OCI-LY7 (cell line): ENCODE measurements around the gene PIEZO1. TPM values are rescaled to one million over a fixed set of nuclear protein-coding genes. Genes with fewer than 3 reads are reported as not detected.

Experiments
- BruUV-seq: library from RNA; stranded (reverse); fragments of 400-500 nt; replicated peaks from 2 replicates; lab custom pipeline; 2021; lab: Mats Ljungman, UMichigan
- CTCF ChIA-PET: fragments of 300-600 bp; sonication (Branson Sonifier 250); formaldehyde crosslinking; loops from one replicate; lab custom pipeline; 2022; ENCODE audit warnings: antibody characterized with exemption; ENCODE audit not compliant: unreplicated experiment; lab: Charles Lee
- POLR2A ChIA-PET: fragments of 300-600 bp; sonication (Branson Sonifier 250); formaldehyde crosslinking; loops from one replicate; lab custom pipeline; 2022; ENCODE audit warnings: antibody characterized with exemption; lab: Charles Lee
- DNase-seq: peaks from one replicate; pipeline ENCODE4 v3.0.0-alpha.2; 2015; ENCODE audit warnings: low spot score
- H2AFZ ChIP-seq: fragments of 200-600 bp; sonication (generic), shearing (Covaris generic); 2 replicates; pipeline ENCODE4 v1.6.1; 2014; ENCODE audit warnings: mild to moderate bottlenecking, antibody characterized with exemption, low read length, moderate library complexity
- H3K27ac ChIP-seq: fragments of 200-600 bp; sonication (generic); 2 replicates; pipeline ENCODE4 v1.5.1; 2014; ENCODE audit warnings: mixed run types, low read depth, mild to moderate bottlenecking, moderate library complexity, low read length, inconsistent platforms; ENCODE audit not compliant: poor library complexity, severe bottlenecking
- H3K36me3 ChIP-seq: fragments of 200-600 bp; sonication (generic); 2 replicates; pipeline ENCODE4 v1.6.1; 2014; ENCODE audit warnings: mild to moderate bottlenecking, antibody characterized with exemption, low read length, moderate library complexity, mixed read lengths; ENCODE audit not compliant: insufficient read depth
- H3K4me1 ChIP-seq: fragments of 200-600 bp; sonication (generic); 2 replicates; pipeline ENCODE4 v1.5.1; 2014; ENCODE audit warnings: mild to moderate bottlenecking, low read length; ENCODE audit not compliant: insufficient read depth, poor library complexity, severe bottlenecking
- H3K4me2 ChIP-seq: fragments of 200-600 bp; sonication (generic); 2 replicates; pipeline ENCODE4 v1.6.1; 2014; ENCODE audit warnings: mild to moderate bottlenecking, low read length
- H3K4me3 ChIP-seq: fragments of 200-600 bp; sonication (generic); 2 replicates; pipeline ENCODE4 v1.5.1; 2014; ENCODE audit warnings: mild to moderate bottlenecking, low read depth, low read length; ENCODE audit not compliant: poor library complexity, severe bottlenecking
- H3K79me2 ChIP-seq: fragments of 200-600 bp; sonication (generic); 2 replicates; pipeline ENCODE4 v1.6.1; 2016; ENCODE audit warnings: low read depth, mild to moderate bottlenecking, low read length, moderate library complexity, mixed read lengths; ENCODE audit not compliant: insufficient read depth
- H3K9me2 ChIP-seq: fragments of 200-600 bp; sonication (generic); 2 replicates; pipeline ENCODE4 v1.6.1; 2016; ENCODE audit warnings: mild to moderate bottlenecking, low read length, mixed read lengths; ENCODE audit not compliant: insufficient read depth
- H3K9me3 ChIP-seq: fragments of 200-600 bp; sonication (generic); 2 replicates; pipeline ENCODE4 v1.6.1; 2014; ENCODE audit warnings: mild to moderate bottlenecking, mixed run types, low read length, mixed read lengths
- H4K20me1 ChIP-seq: fragments of 200-600 bp; sonication (generic); 2 replicates; pipeline ENCODE4 v1.6.1; 2014; ENCODE audit warnings: mild to moderate bottlenecking, antibody characterized with exemption, low read length, moderate library complexity, mixed read lengths; ENCODE audit not compliant: insufficient read depth
- EZH2phosphoT487 ChIP-seq: fragments of 200-600 bp; sonication (generic); IDR thresholded peaks from 2 replicates; pipeline ENCODE4 v1.6.1; 2018; ENCODE audit warnings: low read depth, borderline replicate concordance, mild to moderate bottlenecking, mixed run types, antibody characterized with exemption, low read length, moderate library complexity, mixed read lengths
- intact Hi-C: fragments of 100-400 bp; cut with micrococcal nuclease; formaldehyde crosslinking; loops from one replicate; pipeline ENCODE4 v1.10.0; 2022; ENCODE audit not compliant: unreplicated experiment
- microRNA-seq: library from miRNA; unstranded; fragments of <30 nt; microRNA quantifications from one replicate; pipeline ENCODE4 v1.2.0, GENCODE V29; 2022; ENCODE audit warnings: borderline replicate concordance
- total RNA-seq, 2 experiments: library from RNA; depleted of rRNA in 1 of 2; stranded (reverse); fragments of >200 nt in 1 of 2; shearing (Covaris generic) in 1 of 2; gene quantifications; 2 replicates each; pipeline ENCODE4 v1.2.3, GENCODE V29; 2014 to 2022
- TF ChIP-seq, protein P1 (sequence below): fragments of 200-600 bp; sonication (generic); conservative IDR thresholded peaks from 2 replicates; pipeline ENCODE4 v1.5.1; 2014; ENCODE audit warnings: mild to moderate bottlenecking, antibody characterized with exemption, low read length, moderate library complexity, mixed read lengths

Gene PIEZO1
- total RNA-seq, 2 experiments from 2014 or later, result 144 to 154 TPM

DNA sequence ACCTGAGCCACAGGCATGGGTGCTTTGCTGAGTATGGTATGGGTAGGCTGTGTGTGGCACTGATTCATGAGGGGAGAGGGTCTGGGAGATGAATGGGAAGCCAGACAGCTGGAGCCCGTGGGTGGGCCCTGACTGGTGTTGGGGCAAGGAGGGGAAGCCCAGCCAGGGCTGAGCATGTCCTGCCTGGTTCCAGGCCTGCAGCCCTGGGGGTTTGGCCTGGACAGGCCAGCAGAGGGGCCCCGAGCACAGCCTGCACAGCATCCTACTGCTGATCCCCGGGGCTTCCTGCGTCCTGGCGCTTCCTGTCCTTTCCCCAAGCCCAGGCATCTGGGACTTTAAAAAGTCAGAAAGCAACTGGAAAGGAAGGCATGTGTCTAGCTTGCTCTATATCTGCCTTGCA, 117.6 kb downstream of the PIEZO1 start:
- H3K4me1 ChIP-seq, result peaks cover 22% of the 10 kb centered on the region
- no peaks in the 10 kb centered on the region for H4K20me1 ChIP-seq
- H3K9me2 ChIP-seq, result no peaks in the 10 kb centered on the region
- no TSS peak for BruUV-seq
- ChIA-PET POLR2A (no interaction called here), CTCF (no interaction called here)
- TF ChIP-seq EZH2phosphoT487, result no peak
- TF ChIP-seq, protein P1, sequence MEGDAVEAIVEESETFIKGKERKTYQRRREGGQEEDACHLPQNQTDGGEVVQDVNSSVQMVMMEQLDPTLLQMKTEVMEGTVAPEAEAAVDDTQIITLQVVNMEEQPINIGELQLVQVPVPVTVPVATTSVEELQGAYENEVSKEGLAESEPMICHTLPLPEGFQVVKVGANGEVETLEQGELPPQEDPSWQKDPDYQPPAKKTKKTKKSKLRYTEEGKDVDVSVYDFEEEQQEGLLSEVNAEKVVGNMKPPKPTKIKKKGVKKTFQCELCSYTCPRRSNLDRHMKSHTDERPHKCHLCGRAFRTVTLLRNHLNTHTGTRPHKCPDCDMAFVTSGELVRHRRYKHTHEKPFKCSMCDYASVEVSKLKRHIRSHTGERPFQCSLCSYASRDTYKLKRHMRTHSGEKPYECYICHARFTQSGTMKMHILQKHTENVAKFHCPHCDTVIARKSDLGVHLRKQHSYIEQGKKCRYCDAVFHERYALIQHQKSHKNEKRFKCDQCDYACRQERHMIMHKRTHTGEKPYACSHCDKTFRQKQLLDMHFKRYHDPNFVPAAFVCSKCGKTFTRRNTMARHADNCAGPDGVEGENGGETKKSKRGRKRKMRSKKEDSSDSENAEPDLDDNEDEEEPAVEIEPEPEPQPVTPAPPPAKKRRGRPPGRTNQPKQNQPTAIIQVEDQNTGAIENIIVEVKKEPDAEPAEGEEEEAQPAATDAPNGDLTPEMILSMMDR, result no peak
- no peak for DNase-seq
- no peak overlapping the region for H3K4me2 ChIP-seq
- no peak overlapping the region for H3K4me3 ChIP-seq
- H3K36me3 ChIP-seq, result peaks cover 18% of the 10 kb centered on the region
- H3K9me3 ChIP-seq, result no peaks in the 10 kb centered on the region
- intact Hi-C loops, result loop anchor here (10.0 kb wide), 1 partner anchor 213 kb away; the partner anchor contains the start of gene ZFPM1
- no peak overlapping the region for H3K27ac ChIP-seq
- H2AFZ ChIP-seq, result no peak overlapping the region
- peaks cover 10% of the 10 kb centered on the region; the same call in 1 of the 2 replicates for H3K79me2 ChIP-seq

DNA sequence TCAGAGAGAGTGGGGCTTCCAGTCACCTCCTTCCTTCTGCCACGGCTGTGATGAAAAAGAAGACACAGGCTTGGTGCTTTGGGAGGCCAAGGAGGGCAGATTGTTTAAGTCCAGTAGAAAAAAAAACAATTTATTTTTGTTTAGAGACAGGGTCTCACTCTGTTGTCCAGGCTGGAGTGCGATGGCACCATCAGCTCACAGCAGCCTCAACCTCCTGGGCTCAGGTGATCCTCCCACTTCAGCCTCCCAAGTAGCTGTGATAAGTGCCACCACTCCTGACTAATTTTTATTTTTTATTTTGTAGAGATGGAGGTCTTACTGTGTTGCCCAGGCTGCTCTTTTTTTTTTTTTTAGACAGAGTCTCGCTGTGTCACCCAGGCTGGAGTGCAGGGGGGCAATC, 119.5 kb downstream of the PIEZO1 start:
- Histone ChIP-seq H3K9me2 (no peaks in the 10 kb centered on the region), H3K36me3 (peaks cover 18% of the 10 kb centered on the region), H4K20me1 (no peaks in the 10 kb centered on the region), H3K9me3 (no peaks in the 10 kb centered on the region), H3K4me1 (peaks cover 31% of the 10 kb centered on the region), H3K4me3 (peak overlapping the region; percentile 86), H2AFZ (no peak overlapping the region; the same call in 1 of the 2 replicates), H3K27ac (peak overlapping the region; percentile 88), H3K4me2 (peak overlapping the region; percentile 79), H3K79me2 (peaks cover 29% of the 10 kb centered on the region; the same call in 1 of the 2 replicates)
- TF ChIP-seq, protein P1, result no peak
- TF ChIP-seq EZH2phosphoT487, result no peak
- TSS peak; percentile 67 for BruUV-seq
- intact Hi-C loops, result loop anchor here (10.0 kb wide), 1 partner anchor 211 kb away; the partner anchor contains the start of gene ZFPM1
- ChIA-PET POLR2A (interaction anchor here (0.6 to 1.9 kb wide), 7 partner anchors 9 to 494 kb away, joined by 3 to 11 read pairs (median 3); partner anchors contain the start of gene ZC3H18), CTCF (interaction anchor here (1.6 kb wide), 1 partner anchor 9 kb away, joined by 4 read pairs; no protein-coding TSS in a partner anchor)
- DNase-seq, result no peak

Small RNA genes lying within 50 kb of the gene (microRNA-seq; reads per million reads assigned to microRNA genes)
- 5.3 reads per million for gene MIR4722

Other genes starting within 250 kb of the PIEZO1 start
- gene ZC3H18, start 214.8 kb downstream of the PIEZO1 start, total RNA-seq (2014; rRNA removed; shearing (Covaris generic)), result 22.2 and 26.6 TPM in 2 replicates
- gene ZC3H18, start 214.8 kb downstream of the PIEZO1 start, total RNA-seq (2022), result 72.1 and 79.0 TPM in 2 replicates
- not detected in 2 replicates for gene IL17C, start 146.6 kb downstream of the PIEZO1 start, total RNA-seq (2014; rRNA removed; shearing (Covaris generic))
- gene IL17C, start 146.6 kb downstream of the PIEZO1 start, total RNA-seq (2022), result 0.50 and 0.86 TPM in 2 replicates
- 601 and 647 TPM in 2 replicates for gene CYBA, start 134.2 kb downstream of the PIEZO1 start, total RNA-seq (2014; rRNA removed; shearing (Covaris generic))
- gene CYBA, start 134.2 kb downstream of the PIEZO1 start, total RNA-seq (2022), result 315 and 359 TPM in 2 replicates
- gene MVD, start 122.1 kb downstream of the PIEZO1 start, total RNA-seq (2014; rRNA removed; shearing (Covaris generic)), result 65.6 and 74.4 TPM in 2 replicates
- 136 and 158 TPM in 2 replicates for gene MVD, start 122.1 kb downstream of the PIEZO1 start, total RNA-seq (2022)
- gene SNAI3, start 98.7 kb downstream of the PIEZO1 start, total RNA-seq (2014; rRNA removed; shearing (Covaris generic)), result 2.4 and 3.1 TPM in 2 replicates
- gene SNAI3, start 98.7 kb downstream of the PIEZO1 start, total RNA-seq (2022), result 1.6 and 3.3 TPM in 2 replicates
- 39.2 and 52.4 TPM in 2 replicates for gene RNF166, start 78.8 kb downstream of the PIEZO1 start, total RNA-seq (2014; rRNA removed; shearing (Covaris generic))
- gene RNF166, start 78.8 kb downstream of the PIEZO1 start, total RNA-seq (2022), result 40.3 and 56.2 TPM in 2 replicates
- gene CTU2, start 78.7 kb downstream of the PIEZO1 start, total RNA-seq (2014; rRNA removed; shearing (Covaris generic)), result 18.5 and 21.9 TPM in 2 replicates
- 23.3 and 24.4 TPM in 2 replicates for gene CTU2, start 78.7 kb downstream of the PIEZO1 start, total RNA-seq (2022)
- 82.7 and 90.2 TPM in 2 replicates for gene CDT1, start 18.6 kb upstream of the PIEZO1 start, total RNA-seq (2014; rRNA removed; shearing (Covaris generic))
- 108 and 150 TPM in 2 replicates for gene CDT1, start 18.6 kb upstream of the PIEZO1 start, total RNA-seq (2022)
- gene APRT, start 26.7 kb upstream of the PIEZO1 start, total RNA-seq (2014; rRNA removed; shearing (Covaris generic)), result 168 and 216 TPM in 2 replicates
- 118 and 151 TPM in 2 replicates for gene APRT, start 26.7 kb upstream of the PIEZO1 start, total RNA-seq (2022)
- 17.2 and 18.5 TPM in 2 replicates for gene GALNS, start 71.7 kb upstream of the PIEZO1 start, total RNA-seq (2014; rRNA removed; shearing (Covaris generic))
- gene GALNS, start 71.7 kb upstream of the PIEZO1 start, total RNA-seq (2022), result 44.7 and 49.0 TPM in 2 replicates
- gene TRAPPC2L, start 71.9 kb upstream of the PIEZO1 start, total RNA-seq (2014; rRNA removed; shearing (Covaris generic)), result 27.3 and 27.6 TPM in 2 replicates
- gene TRAPPC2L, start 71.9 kb upstream of the PIEZO1 start, total RNA-seq (2022), result 34.2 and 44.9 TPM in 2 replicates
- gene PABPN1L, start 81.4 kb upstream of the PIEZO1 start, total RNA-seq (2014; rRNA removed; shearing (Covaris generic)), result not detected in 2 replicates
- 0.38 TPM in 1 of 2 replicates, not detected in the other for gene PABPN1L, start 81.4 kb upstream of the PIEZO1 start, total RNA-seq (2022)
- 1.1 and 2.2 TPM in 2 replicates for gene CBFA2T3, start 192.0 kb upstream of the PIEZO1 start, total RNA-seq (2014; rRNA removed; shearing (Covaris generic))
- 30.8 and 48.0 TPM in 2 replicates for gene CBFA2T3, start 192.0 kb upstream of the PIEZO1 start, total RNA-seq (2022)